GM21529 (cell line): Measurements from ENCODE around the gene ZNF362.
"Not testable (repeated sequence)": the region's sequence is repeated elsewhere in the genome, so short reads cannot be mapped to it uniquely, and the experiment has no call there.

Experiments used
- ATAC-seq: cut with Tn5 transposase; IDR thresholded peaks from one replicate; pipeline ENCODE4 v1.9.1; 2021; ENCODE audit not compliant: unreplicated experiment

The ZNF362 gene

GRCh38 chr1:33302325-33302724, 46.0 kb downstream of the ZNF362 start:
- ATAC-seq = no peak

DNA sequence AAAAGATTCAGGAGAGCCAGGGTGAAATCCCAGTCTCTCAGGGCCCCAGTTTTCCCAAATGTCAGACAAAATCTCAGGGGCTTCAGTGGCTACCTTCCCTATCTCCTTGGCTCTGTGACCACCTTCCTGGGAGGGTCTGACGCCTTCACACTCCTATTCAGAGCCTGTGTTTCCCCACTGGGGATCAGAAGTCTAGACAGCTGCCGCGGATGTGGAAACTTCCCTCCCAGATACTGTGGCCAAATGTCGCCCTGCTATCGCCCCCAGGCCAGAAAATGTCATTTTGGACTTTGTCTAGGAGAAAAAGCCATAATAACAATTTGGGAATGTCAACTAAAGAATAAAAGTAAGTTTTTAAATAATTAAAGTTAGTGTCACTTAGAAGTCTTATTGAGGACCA, 48.7 kb downstream of the ZNF362 start:
- ATAC-seq = no peak

DNA sequence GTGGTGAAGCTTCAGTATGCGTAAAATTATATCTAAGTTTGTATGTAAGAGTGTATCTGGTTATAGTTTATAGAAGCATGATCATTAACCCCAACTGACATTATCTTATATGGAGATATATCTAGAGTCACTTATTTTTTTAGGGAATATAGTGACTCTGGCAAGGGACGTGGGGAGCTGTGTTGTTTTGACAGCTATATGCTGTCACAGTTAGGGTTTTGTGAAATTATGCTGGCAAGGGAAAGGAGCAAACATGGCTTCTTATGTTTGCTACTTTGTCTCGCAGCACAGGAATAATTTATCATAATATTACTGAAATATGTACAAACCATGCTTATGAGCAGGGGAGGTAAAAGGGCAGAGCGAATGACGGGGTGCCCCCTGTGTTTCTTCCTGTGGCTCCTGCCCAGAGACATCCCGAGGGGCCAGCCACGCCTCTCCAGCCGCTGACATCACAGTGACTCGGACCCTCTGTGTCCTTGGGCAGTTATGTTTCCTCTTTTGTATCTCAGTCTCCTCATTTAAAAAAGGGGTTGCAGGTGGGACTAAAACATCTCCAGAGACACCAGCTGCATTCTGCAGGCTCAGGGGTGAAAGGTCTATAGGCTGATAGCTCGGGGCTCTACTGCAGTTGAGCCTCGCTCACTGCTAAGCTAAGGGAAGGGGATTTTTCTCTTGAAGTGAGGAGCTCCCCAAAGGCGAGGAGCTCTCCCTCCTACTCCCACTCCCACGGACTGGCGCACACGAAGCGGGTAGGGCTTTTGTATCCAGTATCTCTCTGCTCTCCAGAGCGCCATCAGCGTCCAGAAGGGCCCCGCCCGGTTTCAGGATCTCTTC, 49.7 kb downstream of the ZNF362 start:
- ATAC-seq = no peak

DNA sequence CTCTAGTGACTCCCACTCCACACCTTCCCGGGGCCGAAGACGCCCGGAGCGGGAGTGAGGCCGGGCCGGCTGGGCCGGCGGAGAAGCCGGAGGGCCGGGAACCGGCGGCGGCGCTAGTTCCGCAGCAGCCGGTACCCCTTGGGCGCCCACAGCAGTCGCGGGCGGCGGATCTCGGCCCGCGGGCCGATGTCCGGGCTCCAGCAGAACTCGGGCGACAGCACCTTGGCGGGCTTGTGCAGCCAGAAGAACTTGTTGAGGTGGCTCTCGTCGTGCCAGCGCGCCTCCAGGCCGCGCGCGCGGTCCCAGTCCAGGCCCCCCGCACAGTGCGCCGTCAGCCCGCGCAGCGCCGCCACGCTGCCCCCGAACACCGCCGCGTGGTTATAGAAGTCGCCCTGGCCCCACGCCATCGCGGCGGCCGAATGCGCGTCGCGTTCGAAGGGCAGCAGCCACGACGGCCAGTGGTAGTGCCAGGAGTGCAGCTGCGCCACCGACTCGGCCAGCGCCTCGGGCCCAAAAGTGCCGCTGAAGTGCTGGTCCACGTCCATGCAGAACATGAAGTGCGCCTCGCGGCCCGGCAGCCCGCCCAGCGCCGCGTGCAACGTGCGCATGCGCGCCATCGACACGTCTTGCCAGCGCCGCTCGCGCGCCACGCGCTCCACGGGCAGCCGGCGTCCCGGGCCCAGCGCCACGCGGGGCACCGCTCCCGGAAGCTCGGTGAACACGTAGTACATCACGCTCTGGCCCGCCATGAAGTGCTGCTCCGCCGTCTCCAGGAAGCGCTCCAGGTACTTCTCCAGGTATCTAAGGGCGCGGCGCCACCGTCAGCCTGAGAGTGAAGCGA, 50.6 kb downstream of the ZNF362 start:
- ATAC-seq = no peak

- ATAC-seq = no peak
Observed at GRCh38 chr1:33307494-33307864, 51.2 kb downstream of the ZNF362 start.

DNA sequence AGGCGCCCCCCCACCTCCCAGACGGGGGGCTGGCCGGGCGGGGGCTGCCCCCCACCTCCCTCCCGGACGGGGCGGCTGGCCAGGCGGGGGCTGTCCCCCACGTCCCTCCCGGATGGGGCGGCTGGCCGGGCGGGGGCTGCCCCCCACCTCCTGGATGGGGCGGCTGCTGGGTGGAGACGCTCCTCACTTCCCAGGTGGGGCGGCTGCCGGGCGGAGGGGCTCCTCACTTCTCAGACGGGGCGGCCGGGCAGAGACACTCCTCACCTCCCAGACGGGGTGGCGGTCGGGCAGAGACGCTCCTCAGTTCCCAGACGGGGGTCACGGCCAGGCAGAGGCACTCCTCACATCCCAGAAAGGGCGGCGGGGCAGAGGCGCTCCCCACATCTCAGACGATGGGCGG, 53.1 kb downstream of the ZNF362 start:
- not testable (repeated sequence) for ATAC-seq

DNA sequence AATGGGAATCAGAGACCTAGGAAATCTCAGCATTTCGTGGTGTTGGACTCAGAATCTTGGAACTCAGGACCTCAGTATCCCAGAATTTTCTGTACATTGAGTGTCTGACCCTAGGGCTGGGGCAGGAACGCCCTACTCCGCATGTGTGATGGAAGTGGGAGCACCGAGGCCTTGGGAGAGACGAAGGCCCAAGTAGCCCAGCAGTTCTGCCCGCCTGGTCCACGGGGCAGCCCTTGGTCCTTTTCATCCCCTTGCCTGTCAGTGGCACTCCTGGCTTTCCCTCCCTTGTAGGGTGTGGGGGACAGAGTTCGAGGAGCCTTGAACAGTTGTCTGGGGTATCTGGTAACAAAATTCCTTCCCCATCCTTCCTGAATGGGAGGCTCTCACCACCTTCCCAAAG, 54.4 kb downstream of the ZNF362 start:
- no peak for ATAC-seq

DNA sequence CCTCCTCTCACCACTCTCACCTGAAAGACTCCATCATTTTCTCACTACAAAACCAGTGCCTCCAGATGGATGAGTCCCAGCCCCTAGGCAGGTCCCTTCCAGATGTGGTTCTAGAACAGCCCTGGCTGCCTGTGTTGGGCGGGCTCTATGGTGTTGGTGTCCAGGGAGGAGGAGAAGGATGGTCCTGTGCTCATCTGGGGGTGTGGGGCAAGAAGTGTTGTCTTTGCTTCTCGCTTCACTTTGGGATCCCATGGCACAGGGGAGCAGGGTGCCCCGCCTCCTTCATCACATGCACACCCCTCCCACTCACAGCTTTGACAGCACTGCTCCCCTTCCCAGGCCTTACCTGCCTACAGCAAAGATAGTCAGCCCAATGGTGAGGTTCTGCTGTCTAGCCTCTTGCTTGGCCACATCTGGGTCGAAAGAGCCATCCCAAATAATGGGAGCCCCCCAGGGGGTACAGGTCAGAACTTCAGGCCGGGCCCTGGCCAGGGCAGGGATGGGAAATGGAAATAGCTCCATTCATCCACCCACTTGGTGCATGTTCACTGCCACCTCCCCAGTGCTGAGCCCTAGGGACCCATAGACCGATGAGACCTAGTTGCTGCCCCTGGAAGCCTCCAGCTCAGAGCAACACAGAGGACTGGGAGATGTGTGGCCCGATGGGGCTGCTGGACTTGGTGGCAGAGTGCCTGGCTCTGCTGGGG, 55.6 kb downstream of the ZNF362 start:
- no peak for ATAC-seq

DNA sequence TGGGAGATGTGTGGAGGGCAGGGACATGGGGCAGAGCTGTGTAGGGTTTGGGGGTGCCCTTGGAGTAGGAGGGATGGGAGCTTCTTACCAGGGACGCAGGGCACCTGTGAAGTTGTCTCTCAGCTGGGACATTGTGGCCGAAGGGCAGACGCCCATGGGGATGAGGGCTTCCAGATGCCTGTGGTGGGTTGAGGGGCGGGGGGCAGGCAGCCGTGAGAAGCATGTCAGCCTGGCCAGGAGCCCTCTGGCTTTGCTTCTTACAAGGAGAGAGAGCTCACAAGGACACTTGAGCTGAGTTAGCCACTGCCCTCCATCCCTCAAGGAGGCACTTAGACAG, 56.1 kb downstream of the ZNF362 start:
- no peak for ATAC-seq

- ATAC-seq = no peak
Observed at GRCh38 chr1:33314416-33314815, 58.1 kb downstream of the ZNF362 start.

DNA sequence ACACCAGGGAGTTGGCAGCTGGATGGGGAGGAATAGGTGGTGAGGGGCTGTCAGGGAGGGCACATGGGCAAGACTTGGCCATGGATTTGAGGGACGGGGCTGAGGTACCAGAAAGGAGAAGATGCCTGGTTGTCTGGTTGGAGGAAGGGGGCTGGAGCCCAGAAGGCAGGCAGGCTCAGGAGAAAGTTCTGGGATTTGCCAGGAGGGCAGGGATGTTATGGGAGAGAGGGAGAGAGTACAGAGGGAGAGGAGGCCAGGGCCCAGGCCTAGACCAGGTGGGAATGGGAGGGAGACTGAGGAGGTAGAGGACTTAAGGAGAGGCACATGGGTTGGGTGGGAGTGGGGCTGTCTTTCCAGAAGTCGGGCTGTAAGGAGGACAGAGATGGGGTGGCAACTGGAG, 60.3 kb downstream of the ZNF362 start:
- no peak for ATAC-seq

DNA sequence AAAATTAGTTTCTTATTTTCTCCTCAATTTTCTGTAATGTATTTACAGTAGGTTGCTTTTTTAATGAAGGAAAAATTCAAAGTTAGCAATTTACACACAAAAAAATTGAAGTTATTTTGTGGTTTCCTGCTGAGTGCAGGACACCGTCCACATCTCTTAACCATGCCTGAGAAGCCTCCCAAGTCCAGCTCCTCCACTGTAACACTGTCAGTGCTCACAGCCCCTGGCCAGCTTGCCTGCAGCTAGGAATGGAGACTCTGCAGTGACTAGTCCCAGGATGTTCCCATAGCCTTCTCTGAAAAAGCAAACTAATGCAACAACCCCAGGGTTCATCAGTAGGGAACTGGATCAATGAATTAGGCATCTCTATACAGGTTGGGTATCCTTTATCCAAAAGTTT, 61.1 kb downstream of the ZNF362 start:
- no peak for ATAC-seq

DNA sequence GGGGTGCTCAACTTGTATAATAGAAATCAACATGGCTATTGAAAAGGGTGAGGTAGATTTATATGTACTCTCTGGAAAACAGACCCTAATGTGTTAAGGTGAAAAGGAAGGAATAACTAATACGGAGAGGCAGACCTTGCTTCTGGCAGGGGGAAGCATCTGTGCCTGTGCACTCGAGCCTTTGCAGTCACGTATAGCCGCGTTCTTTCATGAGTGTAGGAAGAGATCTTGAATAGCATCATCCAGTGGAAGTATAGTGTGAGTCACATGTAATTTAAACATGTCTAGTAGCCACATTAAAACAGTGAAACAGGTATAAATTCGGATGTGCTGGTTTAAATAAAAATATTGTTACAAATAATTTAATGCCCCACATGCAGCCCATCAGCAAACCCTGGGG, 61.7 kb downstream of the ZNF362 start:
- no peak for ATAC-seq

- no peak for ATAC-seq
Observed at GRCh38 chr1:33319186-33319948, 63.1 kb downstream of the ZNF362 start.

- ATAC-seq = no peak
Observed at GRCh38 chr1:33319949-33320618, 63.8 kb downstream of the ZNF362 start.

GRCh38 chr1:33320619-33321165, 64.4 kb downstream of the ZNF362 start, which contains the start of gene A3GALT2:
A3GALT2 (minus strand) TSS chr1:33321098; CDS start chr1:33321098, 0 bp downstream.
- no peak for ATAC-seq

DNA sequence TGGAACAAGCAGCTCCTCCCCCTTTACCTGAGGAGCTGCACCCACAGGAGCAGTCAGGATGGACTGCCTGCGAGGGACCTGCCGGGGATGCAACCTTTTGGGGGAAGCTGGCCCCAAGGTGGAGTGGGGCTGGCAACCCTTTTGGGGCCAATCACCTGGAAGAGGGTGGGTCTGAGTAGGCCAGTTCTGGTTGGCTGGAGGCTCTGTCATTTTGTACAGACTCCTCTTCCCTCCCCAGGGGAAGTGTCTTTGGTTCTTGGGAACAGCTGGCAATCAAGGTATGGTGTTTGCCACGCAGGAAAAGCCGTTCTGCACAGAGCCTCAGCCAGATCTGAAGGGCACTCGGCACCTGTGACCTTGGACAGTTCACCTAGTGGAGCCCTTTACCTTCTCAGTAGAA, 64.9 kb downstream of the ZNF362 start:
- no peak for ATAC-seq

DNA sequence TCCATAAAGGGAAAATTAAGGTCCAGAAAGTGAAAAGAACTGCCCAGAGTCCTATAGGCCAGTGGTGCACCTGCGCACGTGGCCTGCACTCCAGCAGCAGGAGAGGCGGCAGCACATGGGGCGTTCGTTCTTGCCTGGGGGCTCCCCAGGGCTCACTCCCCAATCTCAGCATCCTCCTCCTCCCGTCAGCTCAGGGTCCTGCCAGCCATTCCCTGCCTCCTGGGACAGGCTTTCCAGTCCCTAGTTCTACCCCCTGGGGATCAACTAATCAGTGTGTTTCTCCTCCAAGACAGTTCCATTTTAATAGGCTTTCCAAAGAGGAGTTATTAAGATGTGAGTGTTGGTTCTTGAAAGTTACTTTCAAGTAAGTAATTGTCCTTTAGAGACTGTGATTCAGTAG, 65.8 kb downstream of the ZNF362 start:
- ATAC-seq = no peak

GRCh38 chr1:33322870-33323585, 66.7 kb downstream of the ZNF362 start:
- no peak for ATAC-seq
